ENCODE results near the gene INCENP.

- TF ChIP-seq, protein P1, sequence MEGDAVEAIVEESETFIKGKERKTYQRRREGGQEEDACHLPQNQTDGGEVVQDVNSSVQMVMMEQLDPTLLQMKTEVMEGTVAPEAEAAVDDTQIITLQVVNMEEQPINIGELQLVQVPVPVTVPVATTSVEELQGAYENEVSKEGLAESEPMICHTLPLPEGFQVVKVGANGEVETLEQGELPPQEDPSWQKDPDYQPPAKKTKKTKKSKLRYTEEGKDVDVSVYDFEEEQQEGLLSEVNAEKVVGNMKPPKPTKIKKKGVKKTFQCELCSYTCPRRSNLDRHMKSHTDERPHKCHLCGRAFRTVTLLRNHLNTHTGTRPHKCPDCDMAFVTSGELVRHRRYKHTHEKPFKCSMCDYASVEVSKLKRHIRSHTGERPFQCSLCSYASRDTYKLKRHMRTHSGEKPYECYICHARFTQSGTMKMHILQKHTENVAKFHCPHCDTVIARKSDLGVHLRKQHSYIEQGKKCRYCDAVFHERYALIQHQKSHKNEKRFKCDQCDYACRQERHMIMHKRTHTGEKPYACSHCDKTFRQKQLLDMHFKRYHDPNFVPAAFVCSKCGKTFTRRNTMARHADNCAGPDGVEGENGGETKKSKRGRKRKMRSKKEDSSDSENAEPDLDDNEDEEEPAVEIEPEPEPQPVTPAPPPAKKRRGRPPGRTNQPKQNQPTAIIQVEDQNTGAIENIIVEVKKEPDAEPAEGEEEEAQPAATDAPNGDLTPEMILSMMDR (optimal IDR thresholded peaks at IDR 0.05 in 1 of 3, IDR thresholded peaks at IDR 0.05 in 1 of 3, conservative IDR thresholded peaks at IDR 0.05 in 1 of 3; ENCODE audit: extremely low read depth in 1 of 3, insufficient read depth in 2 of 3, low read length in 3 of 3) = no peak
- TF ChIP-seq EZH2 (IDR thresholded peaks at IDR 0.05; ENCODE audit: low read length) = no peak
Observed at GRCh38 chr11:62123669-62124185, at the start of gene INCENP.

Measured in keratinocyte (primary cell).